ENCODE results near the gene AKAP9.
"Not testable (repeated sequence)": the region's sequence is repeated elsewhere in the genome, so short reads cannot be mapped to it uniquely, and the experiment has no call there.

The AKAP9 gene

DNA sequence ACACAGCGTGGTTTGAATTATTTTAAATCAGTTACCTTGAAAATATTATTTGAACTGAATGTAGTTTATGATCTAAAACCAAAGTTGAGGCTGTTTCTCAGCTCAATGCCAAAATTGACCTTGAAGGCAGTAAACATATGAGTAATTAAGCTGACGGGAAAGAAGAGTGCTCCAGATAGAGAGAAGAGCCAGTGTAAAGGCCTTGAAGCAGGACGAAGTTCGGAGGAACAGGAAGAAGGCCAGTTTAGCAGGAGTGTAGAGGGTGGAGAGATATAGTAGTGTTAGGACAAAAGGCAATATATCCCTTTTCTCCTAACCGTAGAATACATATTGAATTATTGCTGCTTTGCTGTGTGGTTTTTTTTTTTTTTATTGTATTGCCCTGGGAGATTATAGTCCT, 130.4 kb downstream of the AKAP9 start:
- no peak for DNase-seq

GRCh38 chr7:92072121-92072520, 131.5 kb downstream of the AKAP9 start:
- no peak for DNase-seq

GRCh38 chr7:92072708-92073107, 132.0 kb downstream of the AKAP9 start:
- DNase-seq, result no peak

DNA sequence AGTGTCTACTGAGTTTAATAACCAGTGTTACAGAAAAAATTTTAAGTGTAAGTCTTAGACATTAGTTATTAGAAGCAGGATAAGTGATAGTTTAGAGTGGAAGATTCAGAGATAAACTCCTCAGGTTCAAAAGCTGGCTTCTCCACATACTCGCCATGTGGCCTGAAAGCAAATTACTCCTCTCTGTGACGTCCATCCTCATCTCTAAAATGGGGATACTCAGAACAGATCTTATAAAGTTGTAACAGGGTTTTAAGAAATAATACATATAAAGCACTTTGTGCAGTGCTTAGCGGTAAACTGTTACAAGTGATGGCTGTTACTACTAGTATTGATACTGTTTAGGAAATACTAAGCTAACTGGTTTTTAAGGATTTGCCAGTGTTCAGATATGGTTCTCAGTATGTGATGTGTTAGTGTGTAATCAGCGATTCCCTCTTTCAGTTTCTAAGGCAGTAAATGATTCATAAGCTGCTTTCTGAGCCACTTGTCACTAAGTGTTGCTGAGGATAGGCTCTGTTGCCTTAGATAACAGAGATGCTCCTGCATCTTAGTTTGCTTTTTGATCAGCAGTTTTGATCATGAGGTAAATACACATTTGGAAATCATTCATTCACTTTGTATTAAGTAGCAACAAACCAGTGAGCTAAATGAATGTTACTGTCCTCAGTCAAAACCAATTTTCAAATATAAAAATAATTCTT, 134.9 kb downstream of the AKAP9 start:
- no peak for DNase-seq

- no peak for DNase-seq
These were observed 135.8 kb downstream of the AKAP9 start for GRCh38 chr7:92076509-92076908.

- not testable (repeated sequence) for DNase-seq
These were observed 143.3 kb downstream of the AKAP9 start for GRCh38 chr7:92083922-92084321.

DNA sequence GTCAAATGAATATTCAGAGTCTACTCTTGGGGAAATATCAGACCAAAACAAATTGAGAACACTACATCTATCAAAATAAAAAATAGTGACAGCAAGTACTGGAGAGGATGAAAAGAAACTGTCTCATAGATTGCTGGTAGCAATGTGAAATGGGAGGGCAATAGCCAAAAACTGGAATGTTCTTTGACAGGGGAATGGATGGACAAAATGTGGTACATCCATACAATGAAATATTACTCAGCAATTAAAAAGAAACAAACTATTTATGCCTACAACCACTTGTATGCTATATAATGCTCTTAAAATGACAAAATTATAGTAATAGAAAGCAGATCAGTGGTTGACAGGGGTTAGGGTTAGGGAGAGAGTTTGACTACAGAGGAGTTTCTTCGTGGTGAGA, 147.6 kb downstream of the AKAP9 start:
- no peak for DNase-seq

GRCh38 chr7:92092210-92092609, 151.5 kb downstream of the AKAP9 start:
- DNase-seq, result no peak

DNA sequence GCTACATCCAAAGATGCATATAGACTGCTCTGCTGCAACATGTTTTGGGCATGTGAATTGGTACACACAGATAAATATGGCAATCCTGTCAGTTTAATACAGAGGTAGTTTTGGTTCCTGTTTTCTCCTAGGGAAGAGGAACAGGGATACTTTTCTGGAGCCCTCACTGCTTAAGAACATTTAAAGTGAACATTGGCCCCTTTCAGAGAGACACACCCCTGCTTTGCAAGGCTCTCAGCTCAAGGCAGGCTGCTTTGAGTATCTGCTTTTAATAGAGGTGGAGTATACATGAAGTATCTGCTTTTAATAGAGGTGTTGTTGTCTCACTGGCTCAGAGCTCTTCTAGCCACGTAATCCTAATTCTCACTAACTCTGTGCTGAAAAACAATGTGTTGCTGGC, 154.7 kb downstream of the AKAP9 start:
- DNase-seq, result peak; percentile 31 to 38

DNA sequence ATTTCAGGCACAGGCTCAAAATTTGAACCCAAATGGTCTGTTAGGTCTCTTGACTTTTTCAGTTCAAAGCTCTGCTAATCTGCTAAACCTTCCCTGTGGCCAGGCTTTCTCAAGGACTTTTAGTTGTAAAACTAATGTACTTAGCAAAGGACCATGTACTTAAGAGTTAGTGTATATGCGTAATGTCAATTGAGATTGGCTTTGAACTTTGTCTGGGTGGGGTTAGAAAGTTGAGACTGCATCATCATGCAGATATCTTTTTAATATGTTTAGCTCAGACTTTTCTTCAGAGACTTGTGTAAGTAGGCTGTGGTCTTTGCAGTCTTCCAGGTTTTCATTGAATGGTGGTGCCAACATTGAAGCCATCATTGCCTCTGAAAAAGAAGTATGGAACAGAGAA, 159.9 kb downstream of the AKAP9 start:
- DNase-seq, result no peak

DNA sequence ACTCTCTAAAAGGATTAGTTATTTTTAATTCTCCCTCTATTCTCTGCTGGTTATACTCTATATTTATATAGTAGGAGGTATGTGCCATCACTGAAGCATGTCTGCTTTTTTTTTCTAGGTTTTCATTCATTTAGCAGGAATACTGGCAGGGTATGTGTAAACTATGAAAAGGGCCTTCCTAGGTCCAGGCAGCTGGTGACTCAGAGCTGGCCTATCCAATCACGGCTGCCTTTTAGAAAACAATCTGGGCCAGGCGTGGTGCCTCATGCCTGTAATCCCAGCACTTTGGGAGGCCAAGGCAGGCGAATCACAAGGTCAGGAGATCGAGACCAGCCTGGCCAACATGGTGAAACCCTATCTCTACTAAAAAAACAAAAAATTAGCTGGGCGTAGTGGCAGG, 162.2 kb downstream of the AKAP9 start:
- DNase-seq, result not testable (repeated sequence)

- no peak for DNase-seq
These were observed 168.2 kb downstream of the AKAP9 start for GRCh38 chr7:92108821-92109220.

DNA sequence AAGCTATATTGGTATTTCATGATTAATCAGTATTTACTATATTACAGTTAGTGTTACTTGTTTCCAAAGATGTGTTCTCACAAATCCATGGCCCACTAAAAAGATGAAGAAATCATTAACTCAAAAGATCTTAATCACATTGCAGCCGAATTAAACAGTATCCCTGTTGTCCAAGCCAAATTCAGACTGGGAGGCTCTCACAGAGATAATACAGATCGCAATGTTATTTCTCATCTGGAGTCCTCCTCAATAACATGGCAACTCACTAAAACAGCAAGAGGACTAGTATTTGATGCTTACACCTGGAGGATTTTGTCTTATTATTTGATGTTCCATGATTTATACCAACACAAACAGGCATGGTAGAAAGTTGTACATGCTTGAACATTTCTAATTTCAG, 170.2 kb downstream of the AKAP9 start:
- DNase-seq, result no peak

DNA sequence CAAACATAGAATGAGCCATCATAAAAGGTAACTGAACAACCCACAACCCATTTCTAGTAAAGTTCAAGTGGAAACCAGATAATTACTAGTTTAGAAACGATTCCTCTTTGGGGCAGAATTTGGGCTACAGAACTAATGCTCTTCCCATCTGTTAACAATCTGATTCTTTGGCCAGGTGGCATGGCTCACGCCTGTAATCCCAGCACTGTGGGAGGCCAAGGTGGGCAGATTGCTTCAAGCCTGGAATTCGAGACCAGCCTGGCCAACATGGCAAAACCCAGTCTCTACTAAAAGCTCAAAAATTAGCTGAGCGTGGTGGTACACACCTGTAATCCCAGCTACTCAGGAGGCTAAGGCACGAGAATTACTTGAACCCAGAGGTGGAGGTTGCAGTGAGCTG, 175.2 kb downstream of the AKAP9 start:
- DNase-seq, result no peak

DNA sequence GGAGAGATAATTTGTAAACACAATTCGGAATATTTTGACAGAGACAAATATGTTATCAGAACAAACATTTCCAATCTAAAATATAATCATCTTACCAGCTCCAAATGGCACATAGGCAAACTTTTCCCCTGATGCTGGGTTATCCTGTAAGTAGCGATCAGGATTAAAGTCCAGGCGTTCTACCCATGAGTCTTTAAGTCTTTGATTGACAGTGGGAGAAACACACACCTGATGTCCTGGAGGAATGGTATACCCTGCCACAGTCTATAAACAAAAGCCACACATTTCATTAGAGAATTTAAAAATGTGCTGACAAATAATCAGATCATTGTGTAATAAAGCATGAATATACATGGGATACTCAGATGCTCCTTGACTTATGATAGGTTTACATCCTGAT, 176.3 kb downstream of the AKAP9 start:
- no peak for DNase-seq

DNA sequence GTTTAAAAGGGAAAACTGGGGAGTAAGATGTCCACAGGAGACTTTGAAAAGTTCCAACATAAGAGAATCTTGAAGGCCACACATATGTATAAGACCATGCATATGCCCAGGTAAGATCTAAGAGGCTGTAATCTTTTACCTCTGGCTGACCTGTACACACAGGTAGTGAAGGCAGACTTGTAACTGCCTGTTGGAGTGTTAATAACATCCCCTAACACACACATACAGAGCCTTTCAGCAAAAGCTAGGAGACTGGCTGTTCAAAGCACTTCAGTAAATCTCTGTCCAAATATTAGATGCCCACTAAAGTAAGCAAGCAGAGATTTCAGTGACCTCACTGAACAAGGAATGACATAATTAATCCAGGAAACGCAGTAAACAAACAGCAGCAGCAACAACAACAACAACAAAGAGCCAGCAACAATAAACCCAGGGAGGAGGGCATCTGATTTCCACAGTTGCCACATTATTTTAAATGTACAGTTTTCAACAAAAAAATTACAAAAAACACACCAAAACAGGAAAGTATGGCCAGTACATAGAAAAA, 178.6 kb downstream of the AKAP9 start:
- no peak for DNase-seq

DNA sequence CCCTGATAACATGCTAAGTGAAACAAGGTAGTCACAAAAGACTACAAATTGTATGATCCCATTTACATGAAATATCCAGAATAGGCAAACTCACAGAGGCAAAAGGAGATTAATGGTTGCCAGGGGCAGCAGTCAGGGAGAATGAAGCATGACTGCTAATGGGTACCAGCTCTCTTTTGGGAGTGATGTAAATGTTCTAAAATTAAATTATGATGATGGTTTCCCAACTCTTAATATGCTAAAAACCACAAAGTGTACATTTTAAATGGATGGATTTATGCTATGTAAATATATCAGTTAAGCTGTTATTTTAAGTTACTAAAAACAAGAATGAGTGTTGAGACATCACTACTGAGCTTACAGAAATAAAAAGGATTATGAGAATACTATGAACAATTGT, 181.0 kb downstream of the AKAP9 start:
- no peak for DNase-seq

GRCh38 chr7:92131093-92131492, 190.4 kb downstream of the AKAP9 start:
- no peak for DNase-seq

GRCh38 chr7:92131764-92132330, 191.2 kb downstream of the AKAP9 start:
- DNase-seq, result no peak

GRCh38 chr7:92133133-92133736, 192.6 kb downstream of the AKAP9 start:
- peak in 1 of 2 donors; percentile 4 for DNase-seq

- peak; percentile 38 to 69 for DNase-seq
These were observed 193.1 kb downstream of the AKAP9 start for GRCh38 chr7:92133737-92134270.

- DNase-seq, result peak; percentile 91 to 93
These were observed 193.8 kb downstream of the AKAP9 start, which contains the start of gene CYP51A1 for GRCh38 chr7:92134271-92135051. Gene CYP51A1, minus strand, starts transcription at chr7:92134477. Its CDS starts 113 bp downstream, at chr7:92134364.
